Type B pancreatic cell (in vitro differentiated cells): ENCODE results near the gene NIT2. TPM values are rescaled to one million over a fixed set of nuclear protein-coding genes. Genes with fewer than 3 reads are reported as not detected.

Source experiments
- DNase-seq: peaks from one replicate; pipeline ENCODE4 v3.0.0; 2021; ENCODE audit warnings: mixed read lengths; ENCODE audit not compliant: unreplicated experiment; ENCODE audit errors: extremely low spot score
- H3K27ac Mint-ChIP-seq: 2 replicates; pipeline ENCODE4 v1.8.0; 2021; ENCODE audit warnings: mild to moderate bottlenecking, mixed read lengths
- H3K27me3 Mint-ChIP-seq: 2 replicates; pipeline ENCODE4 v1.8.0; 2021; ENCODE audit warnings: mixed read lengths
- H3K36me3 Mint-ChIP-seq: 2 replicates; pipeline ENCODE4 v1.8.0; 2021; ENCODE audit warnings: mixed read lengths
- H3K4me1 Mint-ChIP-seq: one replicate; pipeline ENCODE4 v1.8.0; 2021; ENCODE audit warnings: mixed read lengths; ENCODE audit not compliant: unreplicated experiment
- H3K4me3 Mint-ChIP-seq: 2 replicates; pipeline ENCODE4 v1.8.0; 2021; ENCODE audit warnings: mild to moderate bottlenecking, mixed read lengths
- H3K9me3 Mint-ChIP-seq: 2 replicates; pipeline ENCODE4 v1.8.0; 2021; ENCODE audit warnings: mixed read lengths
- total RNA-seq: library from RNA; stranded (reverse); gene quantifications from 2 replicates; pipeline ENCODE4 v1.2.1, GENCODE V29; 2021; ENCODE audit warnings: low replicate concordance
- TF ChIP-seq, protein P1 (sequence below): fragments of 200-600 bp; sonication (generic); conservative IDR thresholded peaks from 2 replicates; pipeline ENCODE4 v1.5.0; 2021; ENCODE audit warnings: antibody characterized with exemption, mild to moderate bottlenecking

Gene NIT2
- total RNA-seq, 1 donor from 2014 or later = 34.5 TPM

DNA sequence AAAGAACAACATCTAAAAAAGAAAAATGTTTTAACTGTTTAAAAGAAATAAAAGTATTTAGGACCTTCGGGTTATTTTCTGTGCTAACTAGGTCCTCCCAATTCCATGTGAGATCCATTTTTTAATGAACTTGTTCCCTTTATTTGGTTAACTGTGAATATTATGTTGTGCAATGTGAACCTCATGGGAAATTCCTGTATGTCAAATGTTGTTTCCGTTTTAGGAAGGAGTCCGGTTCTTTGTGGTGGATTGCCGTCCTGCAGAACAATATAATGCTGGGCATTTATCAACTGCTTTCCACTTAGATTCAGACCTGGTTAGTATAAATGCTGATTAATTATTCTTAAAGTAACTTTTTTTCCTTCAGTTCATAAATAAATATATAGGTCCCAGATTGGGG, 35.5 kb upstream of the NIT2 start:
- DNase-seq = no peak
- Mint-ChIP-seq H3K27me3 (no peaks in the 10 kb centered on the region), H3K4me3 (no peak overlapping the region), H3K9me3 (no peaks in the 10 kb centered on the region), H3K27ac (no peak overlapping the region), H3K4me1 (peaks cover 5% of the 10 kb centered on the region), H3K36me3 (peaks cover 21% of the 10 kb centered on the region)
- TF ChIP-seq, protein P1, sequence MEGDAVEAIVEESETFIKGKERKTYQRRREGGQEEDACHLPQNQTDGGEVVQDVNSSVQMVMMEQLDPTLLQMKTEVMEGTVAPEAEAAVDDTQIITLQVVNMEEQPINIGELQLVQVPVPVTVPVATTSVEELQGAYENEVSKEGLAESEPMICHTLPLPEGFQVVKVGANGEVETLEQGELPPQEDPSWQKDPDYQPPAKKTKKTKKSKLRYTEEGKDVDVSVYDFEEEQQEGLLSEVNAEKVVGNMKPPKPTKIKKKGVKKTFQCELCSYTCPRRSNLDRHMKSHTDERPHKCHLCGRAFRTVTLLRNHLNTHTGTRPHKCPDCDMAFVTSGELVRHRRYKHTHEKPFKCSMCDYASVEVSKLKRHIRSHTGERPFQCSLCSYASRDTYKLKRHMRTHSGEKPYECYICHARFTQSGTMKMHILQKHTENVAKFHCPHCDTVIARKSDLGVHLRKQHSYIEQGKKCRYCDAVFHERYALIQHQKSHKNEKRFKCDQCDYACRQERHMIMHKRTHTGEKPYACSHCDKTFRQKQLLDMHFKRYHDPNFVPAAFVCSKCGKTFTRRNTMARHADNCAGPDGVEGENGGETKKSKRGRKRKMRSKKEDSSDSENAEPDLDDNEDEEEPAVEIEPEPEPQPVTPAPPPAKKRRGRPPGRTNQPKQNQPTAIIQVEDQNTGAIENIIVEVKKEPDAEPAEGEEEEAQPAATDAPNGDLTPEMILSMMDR = no peak

DNA sequence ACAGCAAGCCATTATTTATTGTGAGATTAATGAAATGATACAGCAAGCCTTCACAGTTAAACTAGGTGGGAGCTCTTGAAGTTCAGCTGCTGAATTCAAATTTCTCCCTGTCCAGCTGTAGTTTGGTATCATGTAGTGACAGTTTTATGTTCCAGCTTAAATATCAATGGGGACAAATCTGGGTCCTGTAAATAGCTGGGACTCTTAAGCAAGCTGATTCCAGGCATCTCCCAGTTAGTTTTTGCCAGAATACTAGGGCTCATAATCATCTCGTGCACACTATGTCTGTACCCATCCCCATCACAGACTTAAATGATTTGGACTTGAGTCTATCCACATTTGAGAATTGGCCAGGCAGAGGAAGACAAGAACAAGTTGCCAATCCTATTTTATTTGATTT, 27.9 kb upstream of the NIT2 start:
- no peak for DNase-seq
- Mint-ChIP-seq H3K9me3 (no peaks in the 10 kb centered on the region), H3K27me3 (no peaks in the 10 kb centered on the region), H3K4me1 (no peaks in the 10 kb centered on the region), H3K4me3 (no peak overlapping the region), H3K27ac (no peak overlapping the region), H3K36me3 (peaks cover 15% of the 10 kb centered on the region)
- TF ChIP-seq, protein P1 = no peak

DNA sequence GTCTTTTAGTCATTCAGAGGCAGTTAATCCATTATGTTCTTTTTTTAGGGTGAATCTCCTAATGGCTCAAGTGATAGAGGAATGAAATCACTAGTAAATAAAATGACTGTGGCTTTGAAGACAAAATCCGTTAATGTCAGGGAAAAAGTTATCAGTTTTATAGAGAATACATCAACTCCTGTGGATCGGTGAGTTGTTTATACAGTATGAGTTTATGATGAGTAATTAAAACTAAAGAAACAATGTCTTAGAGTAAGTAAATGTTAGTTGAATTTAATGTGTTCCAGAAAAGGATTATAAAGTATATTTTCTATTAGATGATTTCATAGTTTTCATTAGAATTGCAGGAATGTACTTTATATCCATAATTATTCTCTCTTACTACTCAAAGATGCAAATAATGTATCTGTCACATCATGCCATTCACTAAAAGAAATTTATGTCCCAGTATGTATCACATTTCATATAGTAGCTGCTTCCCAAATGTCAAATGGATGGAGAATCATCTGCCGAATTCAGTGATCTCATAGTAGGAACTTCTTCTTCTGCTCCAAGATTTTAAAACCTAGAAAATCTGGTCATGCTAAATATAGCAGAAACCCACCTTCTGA, 24.1 kb upstream of the NIT2 start:
- H3K4me1 Mint-ChIP-seq = no peaks in the 10 kb centered on the region
- H3K9me3 Mint-ChIP-seq = no peaks in the 10 kb centered on the region
- TF ChIP-seq, protein P1 = no peak
- H3K4me3 Mint-ChIP-seq = no peak overlapping the region
- no peak overlapping the region for H3K27ac Mint-ChIP-seq
- H3K36me3 Mint-ChIP-seq = peaks cover 9% of the 10 kb centered on the region
- DNase-seq = no peak
- no peaks in the 10 kb centered on the region for H3K27me3 Mint-ChIP-seq

DNA sequence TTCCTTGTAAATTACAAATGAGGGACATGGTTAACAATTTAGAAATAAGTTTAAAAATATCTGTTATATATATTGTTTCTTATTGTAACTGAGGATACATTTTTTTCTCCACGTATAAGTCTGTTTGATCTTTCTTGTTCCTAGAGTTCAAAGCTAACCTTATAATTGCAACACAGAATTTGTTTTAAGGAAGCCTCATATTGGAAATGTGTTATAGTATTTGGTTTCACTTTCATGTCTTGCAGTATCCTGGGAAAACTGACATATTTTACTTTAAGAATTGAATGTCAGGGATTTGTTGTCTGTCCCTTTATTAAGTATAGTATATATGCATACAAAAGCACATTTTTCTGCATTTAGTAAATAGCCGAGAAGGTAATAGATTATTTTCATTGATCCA, 23.5 kb upstream of the NIT2 start:
- Mint-ChIP-seq H3K4me3 (no peak overlapping the region), H3K9me3 (no peaks in the 10 kb centered on the region), H3K27ac (no peak overlapping the region), H3K27me3 (no peaks in the 10 kb centered on the region), H3K36me3 (peaks cover 9% of the 10 kb centered on the region), H3K4me1 (no peaks in the 10 kb centered on the region)
- DNase-seq = no peak
- TF ChIP-seq, protein P1 = no peak

DNA sequence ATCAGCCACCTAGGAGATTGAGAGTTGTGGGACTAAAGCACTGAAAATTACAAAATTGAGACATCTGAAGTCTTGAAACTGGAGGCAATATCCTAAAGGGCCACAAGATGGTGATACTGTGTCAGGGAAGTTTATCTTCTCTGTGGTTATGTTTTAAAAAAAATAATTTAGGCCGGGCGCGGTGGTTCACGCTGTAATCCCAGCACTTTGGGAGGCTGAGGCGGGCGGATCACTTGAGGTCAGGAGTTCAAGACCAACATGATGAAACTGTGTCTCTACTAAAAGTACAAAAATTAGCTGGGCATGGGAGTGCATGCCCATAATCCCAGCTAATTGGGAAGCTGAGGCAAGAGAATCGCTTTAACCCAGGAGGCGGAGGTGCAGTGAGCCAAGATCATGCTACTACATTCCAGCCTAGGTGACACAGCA, 17.9 kb upstream of the NIT2 start:
- no peak for DNase-seq
- Mint-ChIP-seq H3K9me3 (no peaks in the 10 kb centered on the region), H3K27me3 (no peaks in the 10 kb centered on the region), H3K4me3 (no peak overlapping the region), H3K4me1 (no peaks in the 10 kb centered on the region), H3K36me3 (peaks cover 6% of the 10 kb centered on the region), H3K27ac (peak overlapping the region; percentile 29)
- TF ChIP-seq, protein P1 = peak; percentile 85

DNA sequence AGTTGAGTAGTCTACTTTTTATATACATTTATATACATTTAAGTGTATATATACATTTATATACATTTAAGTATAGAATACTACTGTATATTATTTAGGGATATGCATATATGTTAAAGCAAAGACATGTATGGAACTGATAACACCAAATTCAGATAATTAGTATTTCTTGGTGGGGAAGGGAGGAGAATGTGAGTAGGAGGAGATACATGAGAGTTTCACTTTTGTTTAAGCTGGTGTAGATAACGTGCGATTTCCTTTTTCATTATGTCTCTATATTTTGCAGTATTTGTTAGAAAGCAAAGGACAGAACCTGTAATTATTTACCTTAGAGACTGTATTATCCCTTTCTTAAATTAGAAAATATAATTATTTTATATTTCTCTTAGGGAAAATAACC, 16.6 kb upstream of the NIT2 start:
- Mint-ChIP-seq H3K27me3 (no peaks in the 10 kb centered on the region), H3K27ac (no peak overlapping the region), H3K4me1 (no peaks in the 10 kb centered on the region), H3K36me3 (peaks cover 6% of the 10 kb centered on the region), H3K4me3 (no peak overlapping the region), H3K9me3 (no peaks in the 10 kb centered on the region)
- TF ChIP-seq, protein P1 = no peak
- DNase-seq = no peak
